Measurements from ENCODE around the gene DCTN3. TPM values are rescaled to one million over a fixed set of nuclear protein-coding genes. Genes with fewer than 3 reads are reported as not detected.

DCTN3 gene
- total and polyA plus RNA-seq, 8 donors = 9.3 to 107 (median 55.4) TPM

GRCh38 chr9:34653151-34654072 lies 33.1 kb upstream of the DCTN3 start:
- no peaks in the 10 kb centered on the region for H3K9me3 ChIP-seq
- peaks cover 46 to 67% (median 52%) of the 10 kb centered on the region in 4 donors for H3K4me1 ChIP-seq
- peak overlapping the region in 3 of 4 donors; percentile 33 to 44 (median 41) for H3K4me3 ChIP-seq
- TF ChIP-seq POLR2AphosphoS5 (IDR thresholded peaks at IDR 0.05) (no peak), EP300 (IDR thresholded peaks at IDR 0.05) (no peak), CTCF (IDR thresholded peaks at IDR 0.05) (no peak), POLR2A (IDR thresholded peaks at IDR 0.05) (no peak)
- intact Hi-C loops (cut with DNase I; ENCODE audit: low total_unique reads) = no loop called here
- H3K36me3 ChIP-seq = peaks cover 12 to 22% (median 18%) of the 10 kb centered on the region in 4 donors
- H3K27me3 ChIP-seq = no peaks in the 10 kb centered on the region
- DNase-seq = peak in 1 of 2 donors; percentile 89
- WGBS, 5 donors = 49 to 64% (median 57%) methylated on average over 11 of the region's 11 CpGs
- peak overlapping the region in 4 of 5 donors; percentile 53 to 84 (median 80) for H3K27ac ChIP-seq

DNA sequence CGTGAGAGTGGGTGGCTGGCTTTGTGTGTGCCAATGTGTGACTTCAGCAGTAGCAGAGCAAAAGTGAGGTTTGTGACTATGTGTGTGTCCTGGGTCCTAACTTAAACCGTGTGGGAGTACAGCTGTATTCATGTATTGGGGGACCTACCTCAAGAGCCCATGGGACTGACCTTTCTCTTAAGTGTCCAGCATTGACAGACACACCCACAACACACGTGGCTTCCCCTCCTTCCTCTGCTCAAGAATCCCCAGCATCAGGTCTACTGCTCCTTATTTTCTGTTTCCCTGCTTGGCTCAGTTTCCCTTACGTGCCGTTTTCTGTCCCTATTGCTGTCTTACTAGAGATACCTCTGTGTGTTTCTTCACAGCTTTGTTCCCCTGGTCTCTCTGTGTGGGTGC lies 32.3 kb upstream of the DCTN3 start:
- H3K4me3 ChIP-seq = peak overlapping the region; percentile 26 to 44 (median 37)
- H3K27ac ChIP-seq = peak overlapping the region; percentile 53 to 84 (median 77)
- H3K36me3 ChIP-seq = peaks cover 14 to 25% (median 22%) of the 10 kb centered on the region in 4 donors
- peaks cover 52 to 75% (median 60%) of the 10 kb centered on the region in 4 donors for H3K4me1 ChIP-seq
- 21 to 38% (median 37%) methylated on average over 5 of the region's 5 CpGs for WGBS, 5 donors
- no peak for TF ChIP-seq CTCF (IDR thresholded peaks at IDR 0.05)
- TF ChIP-seq EP300 (IDR thresholded peaks at IDR 0.05) = no peak
- TF ChIP-seq POLR2A (IDR thresholded peaks at IDR 0.05) = no peak
- DNase-seq = no peak
- no peaks in the 10 kb centered on the region for H3K9me3 ChIP-seq
- H3K27me3 ChIP-seq = no peaks in the 10 kb centered on the region
- intact Hi-C loops (cut with DNase I; ENCODE audit: low total_unique reads) = no loop called here

DNA sequence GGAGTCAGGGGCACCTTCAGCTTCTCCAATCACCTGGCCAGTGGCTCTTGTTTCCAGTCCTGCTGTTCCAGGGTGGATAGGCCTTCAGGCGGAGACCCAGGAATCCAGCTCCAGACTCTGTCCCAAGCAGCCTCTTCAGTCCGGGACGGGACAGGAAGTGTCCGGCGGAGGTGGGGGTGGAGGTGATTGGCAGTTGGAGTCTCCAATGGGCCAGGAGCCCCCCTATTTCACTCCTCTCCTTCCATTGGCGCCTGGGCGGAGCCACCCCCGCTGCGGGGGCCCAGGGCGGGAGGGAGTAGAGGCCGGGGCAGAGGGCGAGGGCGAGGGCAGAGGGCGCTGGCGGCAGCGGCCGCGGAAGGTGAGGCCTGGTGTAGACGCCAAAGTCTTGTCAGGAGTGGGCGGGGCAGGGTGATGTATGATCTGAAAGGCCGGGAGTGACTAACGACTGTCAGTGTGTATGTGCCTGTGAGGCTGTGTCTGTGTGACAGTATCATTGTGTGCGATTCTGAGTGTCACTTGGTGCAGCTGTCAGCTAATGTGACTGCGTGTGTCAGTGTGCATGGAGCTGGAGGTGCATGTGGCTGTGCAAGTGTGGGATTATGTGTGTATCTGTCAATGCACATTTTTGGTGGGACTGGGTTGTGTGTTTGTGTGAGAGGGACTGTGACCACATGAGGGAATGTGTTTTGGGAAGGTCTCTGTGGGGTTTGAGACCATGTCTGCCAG lies 31.7 kb upstream of the DCTN3 start, which contains the start of gene IL11RA:
Gene IL11RA (plus strand): TSS at position 310 of the 726 bp plus-strand sequence. CDS start 3,033 bp downstream, outside the sequence.
- WGBS, 5 donors = 8 to 17% (median 11%) methylated on average over 16 to 24 of the region's 24 CpGs

More for the DNA sequence above, 31.7 kb upstream of the DCTN3 start, which contains the start of gene IL11RA:
- intact Hi-C loops (cut with DNase I; ENCODE audit: low total_unique reads) = no loop called here
- H3K36me3 ChIP-seq = peaks cover 14 to 25% (median 22%) of the 10 kb centered on the region in 4 donors
- no peaks in the 10 kb centered on the region for H3K9me3 ChIP-seq
- H3K27me3 ChIP-seq = no peaks in the 10 kb centered on the region
- TF ChIP-seq CTCF (IDR thresholded peaks at IDR 0.05) (no peak), EP300 (IDR thresholded peaks at IDR 0.05) (no peak), POLR2AphosphoS5 (IDR thresholded peaks at IDR 0.05) (peak in 2 of 3 donors; percentile 10 to 20)
- H3K4me3 ChIP-seq = peak within 1 kb of the TSS; percentile 26 to 44 (median 37)
- DNase-seq = peak; percentile 69 to 91
- H3K4me1 ChIP-seq = peaks cover 58 to 81% (median 65%) of the 10 kb centered on the region in 4 donors
- H3K27ac ChIP-seq = peak within 1 kb of the TSS; percentile 53 to 84 (median 77)
